Activated CD8-positive, alpha-beta memory T cell treated with anti-CD3 and anti-CD28 coated beads, Interleukin-2, amount 10 ng/mL, durations not matched to agents 7 days and 5 days (primary cell): ENCODE data around the gene INPPL1. TPM values are rescaled to one million over a fixed set of nuclear protein-coding genes. Genes with fewer than 3 reads are reported as not detected.
A peak's percentile ranks its signal among the peaks of the same experiment; 100 is the strongest.

ENCODE experiments used
- ATAC-seq: fragments of 150-1000 bp; cut with Tn5 transposase; one replicate; pipeline ENCODE4 v1.10.0; 2021; ENCODE audit warnings: moderate library complexity
- CTCF ChIA-PET: fragments of 350-600 bp; sonication (Branson Sonifier 250); formaldehyde crosslinking; loops from one replicate; lab custom pipeline; 2021; ENCODE audit warnings: antibody characterized with exemption; lab: Charles Lee
- DNase-seq: peaks from one replicate; pipeline ENCODE4 v3.0.0-alpha.2; 2020
- H3K27ac Mint-ChIP-seq: one replicate; pipeline ENCODE4 v1.8.0; 2021; ENCODE audit warnings: mild to moderate bottlenecking, mixed read lengths
- H3K27me3 Mint-ChIP-seq: one replicate; pipeline ENCODE4 v1.8.0; 2021; ENCODE audit warnings: mixed read lengths
- H3K36me3 Mint-ChIP-seq: one replicate; pipeline ENCODE4 v1.8.0; 2021; ENCODE audit warnings: mild to moderate bottlenecking, mixed read lengths
- H3K4me1 Mint-ChIP-seq: one replicate; pipeline ENCODE4 v1.8.0; 2021; ENCODE audit warnings: mixed read lengths
- H3K4me3 Mint-ChIP-seq: one replicate; pipeline ENCODE4 v1.8.0; 2021; ENCODE audit warnings: mild to moderate bottlenecking, moderate library complexity, mixed read lengths
- H3K9me3 Mint-ChIP-seq: one replicate; pipeline ENCODE4 v1.8.0; 2022; ENCODE audit warnings: low read depth, mixed read lengths
- total RNA-seq, 2 experiments: library from RNA; stranded (reverse); gene quantifications; one replicate each; pipeline ENCODE4 v1.2.3, GENCODE V29; 2021

The INPPL1 gene
- total RNA-seq, 2 experiments from 2014 or later, result 152 to 157 TPM

- Mint-ChIP-seq H3K36me3 (peaks cover 11% of the 10 kb centered on the region), H3K27ac (no peak overlapping the region), H3K4me3 (no peak overlapping the region), H3K4me1 (peaks cover 10% of the 10 kb centered on the region), H3K9me3 (no peaks in the 10 kb centered on the region), H3K27me3 (peaks cover 38% of the 10 kb centered on the region)
- peak; percentile 57 for ATAC-seq
- CTCF ChIA-PET, result interaction anchor here (0.7 to 2.1 kb wide), 15 partner anchors 8 to 256 kb away, joined by 3 to 21 read pairs (median 4); partner anchors contain the start of genes FOLR2 and INPPL1
- peak; percentile 67 for DNase-seq
Observed at GRCh38 chr11:72238040-72238450, 13.5 kb downstream of the INPPL1 start.

DNA sequence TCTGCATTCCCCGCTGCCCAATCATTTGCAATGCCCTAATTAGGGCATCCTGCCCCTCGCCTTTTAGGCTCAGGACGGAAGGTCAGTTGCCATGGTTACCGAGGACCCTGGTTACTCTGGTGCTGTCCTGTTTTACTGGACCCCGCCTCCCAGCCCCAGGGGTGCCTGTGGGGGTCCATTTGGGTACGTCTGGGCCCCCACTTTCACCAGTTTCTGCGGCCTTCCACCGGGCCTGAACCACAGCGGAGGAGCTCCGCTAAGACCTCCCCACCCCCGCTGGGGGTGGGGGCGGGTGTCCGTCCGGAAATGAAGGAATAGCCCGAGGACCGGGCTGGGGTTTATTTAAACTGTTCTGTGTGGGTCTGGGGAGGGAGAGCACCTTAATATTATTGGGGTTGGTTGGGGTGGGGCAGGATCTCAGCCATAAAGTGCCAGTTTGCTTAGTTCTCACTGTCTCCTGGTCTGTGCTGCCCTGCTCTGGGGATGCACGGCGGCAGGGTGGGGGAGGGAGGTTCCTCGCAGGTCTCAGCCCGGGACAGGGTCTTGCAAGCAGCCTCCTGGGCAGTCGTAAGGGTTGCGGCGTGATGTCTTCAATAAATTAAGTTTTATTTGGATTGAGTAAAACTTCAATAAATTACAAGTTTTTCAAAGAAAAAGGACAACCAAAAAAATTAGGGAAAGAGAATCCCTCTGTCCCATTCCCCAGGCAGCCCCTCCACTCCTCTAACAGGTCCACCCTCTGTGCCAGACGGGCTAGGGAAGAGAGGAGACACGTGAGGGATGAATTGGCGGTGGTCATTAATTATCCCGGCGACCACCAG is 14.1 kb downstream of the INPPL1 start:
- Mint-ChIP-seq H3K9me3 (no peaks in the 10 kb centered on the region), H3K4me3 (no peak overlapping the region), H3K36me3 (peaks cover 11% of the 10 kb centered on the region), H3K27me3 (peaks cover 44% of the 10 kb centered on the region), H3K27ac (no peak overlapping the region), H3K4me1 (peaks cover 12% of the 10 kb centered on the region)
- ATAC-seq (no peak), DNase-seq (no peak)
- CTCF ChIA-PET, result interaction anchor here (0.7 to 2.1 kb wide), 16 partner anchors 8 to 255 kb away, joined by 3 to 21 read pairs (median 4); partner anchors contain the start of genes FOLR2 and INPPL1

- CTCF ChIA-PET, result interaction anchor here (1.2 to 2.1 kb wide), 2 partner anchors 14 to 91 kb away, joined by 3 to 21 read pairs; partner anchors contain the start of gene INPPL1
- no peak for DNase-seq
- no peaks in the 10 kb centered on the region for H3K9me3 Mint-ChIP-seq
- H3K36me3 Mint-ChIP-seq, result peaks cover 10% of the 10 kb centered on the region
- peak overlapping the region; percentile 25 for H3K4me3 Mint-ChIP-seq
- no peak for ATAC-seq
- H3K27ac Mint-ChIP-seq, result no peak overlapping the region
- H3K27me3 Mint-ChIP-seq, result peaks cover 44% of the 10 kb centered on the region
- peaks cover 12% of the 10 kb centered on the region for H3K4me1 Mint-ChIP-seq
Observed at GRCh38 chr11:72239313-72239848, 14.8 kb downstream of the INPPL1 start.

DNA sequence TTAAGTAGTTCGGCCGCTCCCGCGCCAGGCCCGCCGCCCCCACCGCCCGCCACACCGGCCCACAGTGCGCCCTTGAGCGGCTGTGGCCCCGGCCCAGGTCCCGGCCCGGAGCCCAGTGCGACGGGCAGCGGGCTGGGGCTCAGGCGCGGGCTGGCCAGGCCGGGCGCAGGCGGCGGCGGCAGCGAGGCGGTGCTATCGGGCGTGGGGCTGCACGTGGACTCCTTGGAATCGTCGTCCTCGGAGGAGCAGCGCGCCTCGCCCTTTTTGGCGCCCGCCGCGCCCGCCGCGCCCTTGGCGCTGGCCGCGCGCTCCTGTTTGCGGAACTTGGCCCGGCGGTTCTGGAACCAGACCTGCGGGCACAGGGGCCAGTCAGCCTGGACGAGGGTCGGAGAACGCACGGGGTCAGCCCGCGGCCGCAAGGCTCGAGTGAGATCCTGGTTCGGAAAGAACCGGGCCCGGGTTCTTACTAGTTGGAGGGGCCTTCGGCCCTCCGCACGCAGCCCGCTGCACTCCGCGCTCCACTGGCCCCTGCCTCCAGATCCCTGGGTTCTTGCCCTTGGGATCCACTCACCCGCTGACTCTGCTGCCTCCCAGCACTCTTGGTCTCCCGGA is 15.4 kb downstream of the INPPL1 start:
- H3K4me3 Mint-ChIP-seq, result no peak overlapping the region
- CTCF ChIA-PET, result interaction anchor here (0.9 to 2.1 kb wide), 5 partner anchors 14 to 179 kb away, joined by 3 to 21 read pairs (median 5); partner anchors contain the start of gene INPPL1
- peaks cover 7% of the 10 kb centered on the region for H3K36me3 Mint-ChIP-seq
- H3K4me1 Mint-ChIP-seq, result peaks cover 16% of the 10 kb centered on the region
- no peak overlapping the region for H3K27ac Mint-ChIP-seq
- DNase-seq (no peak), ATAC-seq (no peak)
- peaks cover 44% of the 10 kb centered on the region for H3K27me3 Mint-ChIP-seq
- H3K9me3 Mint-ChIP-seq, result no peaks in the 10 kb centered on the region

GRCh38 chr11:72240461-72241290 is 16.1 kb downstream of the INPPL1 start:
- DNase-seq, result no peak
- CTCF ChIA-PET, result interaction anchor here (0.9 to 1.1 kb wide), 4 partner anchors 15 to 178 kb away, joined by 4 to 8 read pairs (median 5); no protein-coding TSS in a partner anchor
- Mint-ChIP-seq H3K36me3 (peaks cover 7% of the 10 kb centered on the region), H3K4me1 (peaks cover 16% of the 10 kb centered on the region), H3K27me3 (peaks cover 44% of the 10 kb centered on the region), H3K27ac (no peak overlapping the region), H3K4me3 (no peak overlapping the region), H3K9me3 (no peaks in the 10 kb centered on the region)
- ATAC-seq, result peak; percentile 15

DNA sequence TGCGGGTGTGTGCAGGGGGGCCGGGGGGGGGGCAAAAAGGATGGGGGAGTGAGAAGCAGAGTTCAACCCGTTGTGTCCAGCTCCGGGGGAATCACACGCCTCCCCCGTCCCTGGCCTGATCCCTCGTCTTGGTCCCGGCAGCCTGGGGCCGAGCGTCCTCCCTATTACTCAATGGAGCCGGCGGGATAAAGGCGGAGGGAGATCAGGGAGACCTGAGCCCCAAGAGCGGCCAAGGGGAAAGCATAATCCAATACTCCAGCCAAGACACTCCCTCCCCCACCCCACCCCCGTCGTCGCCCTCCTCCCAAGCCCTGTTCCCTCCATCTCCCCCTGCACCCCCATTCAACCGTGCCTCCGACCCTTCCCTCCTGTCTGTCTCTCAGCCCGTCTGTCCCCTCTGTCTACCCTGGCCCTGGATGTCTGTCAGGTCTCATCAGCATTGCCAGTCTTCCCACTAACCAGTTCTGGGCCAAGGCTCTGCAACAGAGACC is 16.8 kb downstream of the INPPL1 start:
- ATAC-seq, result no peak

DNA sequence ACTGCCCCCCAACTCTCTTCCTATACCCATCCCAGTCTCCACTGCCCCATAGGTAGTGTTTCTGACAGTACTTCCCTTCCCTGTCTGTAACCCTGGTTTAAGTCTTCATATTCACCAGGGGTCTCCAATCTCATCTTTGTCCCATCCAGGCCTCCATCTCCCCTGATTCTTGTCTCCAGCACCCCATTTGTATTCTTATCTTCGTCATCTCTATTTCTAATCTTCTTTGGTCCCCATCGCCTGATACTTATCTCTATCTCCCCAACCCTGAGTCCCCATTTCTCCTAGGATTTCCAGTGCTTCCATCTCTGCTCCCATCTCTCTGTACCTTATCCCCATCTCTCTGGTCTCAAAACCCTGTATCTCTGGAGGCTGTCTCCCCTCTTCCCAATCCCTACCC is 17.6 kb downstream of the INPPL1 start:
- Mint-ChIP-seq H3K9me3 (no peaks in the 10 kb centered on the region), H3K27me3 (peaks cover 44% of the 10 kb centered on the region), H3K36me3 (peaks cover 4% of the 10 kb centered on the region), H3K4me1 (peaks cover 16% of the 10 kb centered on the region), H3K27ac (no peak overlapping the region), H3K4me3 (no peak overlapping the region)
- ATAC-seq (no peak), DNase-seq (no peak)
- CTCF ChIA-PET, result interaction anchor here (1.1 kb wide), 1 partner anchor 189 kb away, joined by 3 read pairs; no protein-coding TSS in a partner anchor

More for the DNA sequence above, 16.8 kb downstream of the INPPL1 start:
- no peak overlapping the region for H3K4me3 Mint-ChIP-seq
- no peak overlapping the region for H3K27ac Mint-ChIP-seq
- peaks cover 16% of the 10 kb centered on the region for H3K4me1 Mint-ChIP-seq
- peaks cover 7% of the 10 kb centered on the region for H3K36me3 Mint-ChIP-seq
- CTCF ChIA-PET, result interaction anchor here (0.9 to 1.1 kb wide), 4 partner anchors 15 to 178 kb away, joined by 4 to 8 read pairs (median 5); no protein-coding TSS in a partner anchor
- no peaks in the 10 kb centered on the region for H3K9me3 Mint-ChIP-seq
- peaks cover 44% of the 10 kb centered on the region for H3K27me3 Mint-ChIP-seq
- no peak for DNase-seq

DNA sequence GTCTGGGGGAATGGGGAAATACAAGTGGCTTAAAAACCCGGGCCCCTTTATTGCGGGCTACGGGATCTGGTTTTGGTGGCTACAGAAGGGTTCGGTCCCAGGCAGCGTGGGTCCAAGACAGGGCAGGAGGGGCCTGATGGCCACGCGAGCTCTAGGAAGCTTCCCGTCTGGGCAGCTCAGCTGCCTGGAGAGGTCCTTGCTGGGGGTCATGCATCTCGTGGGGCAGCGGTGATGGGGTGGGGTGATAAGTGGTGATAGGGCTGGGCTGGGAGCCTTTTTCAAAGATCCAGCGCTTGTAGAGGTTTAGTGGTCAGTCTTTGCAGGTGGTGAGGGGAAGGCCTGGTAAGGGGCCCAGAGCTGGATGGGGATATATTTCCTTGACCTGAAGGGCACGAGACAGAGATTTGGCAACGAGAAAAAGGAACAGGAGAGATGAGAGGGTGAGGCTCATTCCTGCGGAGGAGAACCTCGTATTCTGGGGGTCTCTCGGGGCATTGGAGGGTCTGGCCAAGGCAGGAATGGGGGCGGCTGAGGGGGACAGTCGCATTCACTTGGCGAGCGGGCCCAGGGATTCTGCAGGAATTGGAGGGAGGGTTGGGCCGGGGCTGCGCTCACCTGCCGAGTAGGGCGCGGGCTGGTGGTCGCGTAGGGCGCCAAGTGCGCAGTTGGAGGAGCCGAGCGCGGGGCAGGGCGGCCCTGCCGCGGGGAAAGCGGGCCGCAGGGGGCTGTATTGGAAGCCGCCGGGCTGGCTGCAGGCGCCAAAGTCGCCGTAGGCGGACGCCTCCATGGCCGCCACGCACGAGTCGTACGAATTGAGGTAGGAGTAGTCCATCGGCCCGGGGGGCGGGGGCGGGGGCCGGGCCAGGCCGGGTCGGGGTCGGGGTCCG is 18.8 kb downstream of the INPPL1 start:
- peaks cover 16% of the 10 kb centered on the region for H3K4me1 Mint-ChIP-seq
- DNase-seq (no peak), ATAC-seq (no peak)
- no peak overlapping the region for H3K4me3 Mint-ChIP-seq
- H3K27me3 Mint-ChIP-seq, result peaks cover 49% of the 10 kb centered on the region
- H3K36me3 Mint-ChIP-seq, result peaks cover 2% of the 10 kb centered on the region
- no peak overlapping the region for H3K27ac Mint-ChIP-seq
- H3K9me3 Mint-ChIP-seq, result no peaks in the 10 kb centered on the region
- CTCF ChIA-PET, result interaction anchor here (0.8 to 1.1 kb wide), 3 partner anchors 85 to 191 kb away, joined by 3 read pairs; partner anchors contain the start of gene CLPB

GRCh38 chr11:72244060-72244360 is 19.4 kb downstream of the INPPL1 start, which contains the start of gene PHOX2A:
TSS of gene PHOX2A (minus strand) at chr11:72244176. CDS start at chr11:72244004, 172 bp downstream.
- Mint-ChIP-seq H3K9me3 (no peaks in the 10 kb centered on the region), H3K36me3 (no peaks in the 10 kb centered on the region), H3K27ac (no peak within 1 kb of the TSS), H3K27me3 (peaks cover 47% of the 10 kb centered on the region), H3K4me3 (no peak within 1 kb of the TSS), H3K4me1 (peaks cover 15% of the 10 kb centered on the region)
- CTCF ChIA-PET, result no interaction called here
- no peak for DNase-seq
- no peak for ATAC-seq

DNA sequence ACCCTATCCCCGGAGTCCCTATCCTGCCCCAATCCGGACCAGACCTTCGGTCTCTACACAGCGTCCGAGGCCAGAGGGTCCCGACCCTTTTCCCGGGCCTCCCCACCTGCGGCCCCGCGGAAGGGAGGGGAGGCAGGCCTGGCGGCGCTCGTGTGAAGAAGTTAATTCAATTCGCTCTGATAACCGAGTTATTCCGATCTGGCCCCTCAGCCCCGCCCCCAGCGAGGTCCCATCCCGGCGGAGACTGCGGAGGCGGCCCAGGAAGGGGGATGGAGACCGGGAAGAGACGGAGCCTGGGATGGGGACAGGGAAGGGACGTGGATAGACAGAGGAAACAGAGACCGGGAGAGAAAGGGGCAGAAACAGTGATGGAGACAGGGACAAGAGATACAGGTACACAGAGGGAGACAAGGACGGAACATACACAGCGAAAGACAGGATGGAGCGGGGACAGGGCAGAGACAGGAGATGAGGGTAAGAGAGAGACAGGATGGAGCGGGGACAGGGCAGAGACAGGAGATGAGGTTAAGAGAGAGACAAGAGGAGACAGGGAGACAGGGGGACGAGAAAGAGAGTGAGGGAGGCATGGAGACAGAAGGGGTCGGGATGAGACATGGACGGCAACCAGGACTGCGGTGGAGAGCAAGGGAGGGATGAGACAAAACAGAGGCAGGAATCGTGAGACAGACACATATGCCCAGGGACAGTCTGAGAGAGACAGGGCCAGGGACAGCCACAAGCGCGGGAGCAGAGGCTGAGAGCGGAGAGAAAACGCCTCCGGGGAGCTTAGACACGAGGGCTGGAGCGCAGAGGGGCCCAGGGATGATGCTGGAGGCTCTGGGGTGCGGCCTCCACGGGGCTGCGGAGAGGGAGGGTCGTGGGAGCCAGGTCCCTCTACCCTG is 20.0 kb downstream of the INPPL1 start:
- no peaks in the 10 kb centered on the region for H3K9me3 Mint-ChIP-seq
- no peaks in the 10 kb centered on the region for H3K36me3 Mint-ChIP-seq
- peaks cover 43% of the 10 kb centered on the region for H3K27me3 Mint-ChIP-seq
- H3K4me3 Mint-ChIP-seq, result no peak overlapping the region
- peaks cover 12% of the 10 kb centered on the region for H3K4me1 Mint-ChIP-seq
- H3K27ac Mint-ChIP-seq, result no peak overlapping the region
- ATAC-seq (no peak), DNase-seq (no peak)
- CTCF ChIA-PET, result interaction anchor here (1.4 kb wide), 1 partner anchor 186 kb away, joined by 5 read pairs; no protein-coding TSS in a partner anchor
